ENCODE data around the gene ZC3H14. TPM values are rescaled to one million over a fixed set of nuclear protein-coding genes. Genes with fewer than 3 reads are reported as not detected.
"Not testable (repeated sequence)": the region's sequence is repeated elsewhere in the genome, so short reads cannot be mapped to it uniquely, and the experiment has no call there.

Gene ZC3H14
- 55.9 and 73.3 TPM in 2 replicates for total RNA-seq (2014; rRNA removed; shearing (Covaris generic))

- DNase-seq (ENCODE audit: low spot score): peak; percentile 59
These were observed at the start of gene ZC3H14 for GRCh38 chr14:88562831-88563686. Gene ZC3H14 (plus strand): TSS chr14:88563037. CDS start chr14:88563134, 97 bp downstream.

GRCh38 chr14:88515499-88516221 is 47.2 kb upstream of the ZC3H14 start:
- no peak for DNase-seq (ENCODE audit: low spot score)

GRCh38 chr14:88516861-88517357 is 45.9 kb upstream of the ZC3H14 start:
- DNase-seq (ENCODE audit: low spot score): no peak

GRCh38 chr14:88518592-88519512 is 44.0 kb upstream of the ZC3H14 start:
- peak; percentile 25 for DNase-seq (ENCODE audit: low spot score)

GRCh38 chr14:88519907-88520306 is 42.9 kb upstream of the ZC3H14 start:
- DNase-seq (ENCODE audit: low spot score): no peak

GRCh38 chr14:88521818-88522217 is 41.0 kb upstream of the ZC3H14 start:
- no peak for DNase-seq (ENCODE audit: low spot score)

- no peak for DNase-seq (ENCODE audit: low spot score)
These were observed 40.4 kb upstream of the ZC3H14 start for GRCh38 chr14:88522393-88522792.

GRCh38 chr14:88529889-88530288 is 32.9 kb upstream of the ZC3H14 start:
- not testable (repeated sequence) for DNase-seq (ENCODE audit: low spot score)

GRCh38 chr14:88533064-88533602 is 29.7 kb upstream of the ZC3H14 start:
- DNase-seq (ENCODE audit: low spot score): no peak

- no peak for DNase-seq (ENCODE audit: low spot score)
These were observed 27.7 kb upstream of the ZC3H14 start for GRCh38 chr14:88535149-88535548.

GRCh38 chr14:88535813-88536212 is 27.0 kb upstream of the ZC3H14 start:
- no peak for DNase-seq (ENCODE audit: low spot score)

- DNase-seq (ENCODE audit: low spot score): no peak
These were observed 21.5 kb upstream of the ZC3H14 start for GRCh38 chr14:88541324-88541723.

- DNase-seq (ENCODE audit: low spot score): no peak
These were observed 19.7 kb upstream of the ZC3H14 start for GRCh38 chr14:88542857-88543795.

- DNase-seq (ENCODE audit: low spot score): no peak
These were observed 17.6 kb upstream of the ZC3H14 start for GRCh38 chr14:88545256-88545655.

GRCh38 chr14:88546621-88547385 is 16.0 kb upstream of the ZC3H14 start:
- DNase-seq (ENCODE audit: low spot score): no peak

GRCh38 chr14:88547386-88547780 is 15.5 kb upstream of the ZC3H14 start:
- DNase-seq (ENCODE audit: low spot score): no peak

GRCh38 chr14:88550078-88550477 is 12.8 kb upstream of the ZC3H14 start:
- no peak for DNase-seq (ENCODE audit: low spot score)

GRCh38 chr14:88551094-88551870 is 11.6 kb upstream of the ZC3H14 start:
- no peak for DNase-seq (ENCODE audit: low spot score)

- DNase-seq (ENCODE audit: low spot score): no peak
These were observed 10.8 kb upstream of the ZC3H14 start for GRCh38 chr14:88551980-88552431.
